ENCODE results near the gene RAET1G.

- TF ChIP-seq PLSCR1 (CRISPR knock-in tag; IDR thresholded peaks at IDR 0.05; ENCODE audit: borderline replicate concordance) (no peak), REL (CRISPR knock-in tag; conservative IDR thresholded peaks at IDR 0.05) (no peak), AGO1 (IDR thresholded peaks at IDR 0.05; ENCODE audit: low read depth, low read length, poor library complexity, severe bottlenecking) (no peak), SUZ12 (IDR thresholded peaks at IDR 0.05; ENCODE audit: low read depth, low read length) (no peak), ZNF44 (CRISPR knock-in tag; IDR thresholded peaks at IDR 0.05) (no peak), AGO2 (optimal IDR thresholded peaks at IDR 0.05; ENCODE audit: low read depth, low read length) (no peak), YY1 (IDR thresholded peaks at IDR 0.05; ENCODE audit: insufficient read depth, insufficient replicate concordance, low read depth, low read length) (no peak), CTCF (CRISPR knock-in tag; IDR thresholded peaks at IDR 0.05) (no peak), ARID5B (CRISPR knock-in tag; IDR thresholded peaks at IDR 0.05) (no peak), SMAD1 (CRISPR knock-in tag; IDR thresholded peaks at IDR 0.05; ENCODE audit: borderline replicate concordance, low read depth) (no peak), ZNF670 (CRISPR knock-in tag; IDR thresholded peaks at IDR 0.05; ENCODE audit: borderline replicate concordance) (no peak), FOXK1 (CRISPR knock-in tag; IDR thresholded peaks at IDR 0.05; ENCODE audit: borderline replicate concordance, low read depth) (no peak)
These were observed 41.7 kb downstream of the RAET1G start for GRCh38 chr6:149881066-149881766.
